Panc1 (cell line): ENCODE results near the gene SLC43A2. TPM values are rescaled to one million over a fixed set of nuclear protein-coding genes. Genes with fewer than 3 reads are reported as not detected.

Experiments
- ATAC-seq: fragments of 200-7000 bp; cut with Tn5 transposase; 2 replicates; pipeline ENCODE4 v1.9.1; 2020; ENCODE audit warnings: mild to moderate bottlenecking, moderate library complexity
- BruUV-seq: library from RNA; stranded (reverse); fragments of 400-500 nt; replicated peaks from 2 replicates; lab custom pipeline; 2021; lab: Mats Ljungman, UMichigan
- CTCF ChIA-PET: fragments of 300-600 bp; sonication (Branson Sonifier 250); formaldehyde crosslinking; loops from one replicate; lab custom pipeline; 2022; ENCODE audit warnings: antibody characterized with exemption; lab: Charles Lee
- POLR2A ChIA-PET: fragments of 300-600 bp; sonication (Branson Sonifier 250); formaldehyde crosslinking; loops from one replicate; lab custom pipeline; 2022; ENCODE audit warnings: antibody characterized with exemption; lab: Charles Lee
- DNase-seq: peaks from one replicate; pipeline ENCODE4 v3.0.0-alpha.2; 2010; ENCODE audit warnings: low read depth, low spot score
- H3K27ac ChIP-seq: 2 replicates; pipeline ENCODE4 v1.5.1; 2011; ENCODE audit warnings: mild to moderate bottlenecking, low read length, inconsistent platforms
- H3K27me3 ChIP-seq: fragments of 200-500 bp; sonication (Bioruptor generic); 2 replicates; pipeline ENCODE4 v1.6.0; 2014; ENCODE audit warnings: low read length, inconsistent platforms; ENCODE audit not compliant: control insufficient read depth, insufficient read depth
- H3K36me3 ChIP-seq: fragments of 200-500 bp; sonication (Bioruptor generic); 2 replicates; pipeline ENCODE4 v1.5.1; 2014; ENCODE audit warnings: inconsistent platforms, mild to moderate bottlenecking, low read length, moderate library complexity; ENCODE audit not compliant: control insufficient read depth, insufficient read depth
- H3K4me1 ChIP-seq: 2 replicates; pipeline ENCODE4 v1.5.1; 2011; ENCODE audit warnings: inconsistent platforms, mild to moderate bottlenecking, low read length, moderate library complexity; ENCODE audit not compliant: control insufficient read depth, insufficient read depth
- H3K4me3 ChIP-seq, 2 experiments: 2 replicates each; pipeline ENCODE4 v1.5.1; 2011 to 2012; ENCODE audit warnings: low read depth in 2 of 2, low read length in 2 of 2, mild to moderate bottlenecking in 2 of 2, inconsistent platforms in 1 of 2, moderate library complexity in 1 of 2
- H3K9me3 ChIP-seq: fragments of 200-500 bp; sonication (Bioruptor generic); 2 replicates; pipeline ENCODE4 v1.5.1; 2014; ENCODE audit warnings: low read depth, mild to moderate bottlenecking, inconsistent platforms, low read length, moderate library complexity; ENCODE audit not compliant: control insufficient read depth, insufficient read depth
- POLR2AphosphoS5 ChIP-seq: IDR thresholded peaks from 2 replicates; pipeline ENCODE4 v1.6.1; 2012; ENCODE audit warnings: mild to moderate bottlenecking, low read depth, low read length, moderate library complexity
- SIN3A ChIP-seq: IDR thresholded peaks from 2 replicates; pipeline ENCODE4 v1.6.1; 2012; ENCODE audit warnings: low read depth, mild to moderate bottlenecking, low read length, moderate library complexity, borderline replicate concordance; ENCODE audit not compliant: insufficient read depth
- TCF7L2 ChIP-seq: IDR thresholded peaks from 2 replicates; pipeline ENCODE4 v1.6.1; 2011; ENCODE audit warnings: mild to moderate bottlenecking, low read depth, low read length, inconsistent platforms
- in situ Hi-C: cut with HindIII; loops from 2 replicates; pipeline ENCODE4 v1.10.0; 2016; ENCODE audit warnings: low sequenced_read_pairs, low pct_unique_long_range_greater_than_20kb
- intact Hi-C: fragments of 100-400 bp; cut with micrococcal nuclease; formaldehyde crosslinking; loops from one replicate; pipeline ENCODE4 v1.10.0; 2022; ENCODE audit not compliant: unreplicated experiment
- total RNA-seq: library from RNA; stranded (reverse); gene quantifications from one replicate; pipeline ENCODE4 v1.2.1, GENCODE V29; 2021; ENCODE audit not compliant: unreplicated experiment
- TF ChIP-seq, protein P1 (sequence below), 2 experiments: IDR thresholded peaks; 2 replicates each; pipeline ENCODE4 v1.6.1; 2011 to 2012; ENCODE audit warnings: low read depth in 2 of 2, control low read depth in 1 of 2, low read length in 1 of 2, mild to moderate bottlenecking in 1 of 2, moderate library complexity in 1 of 2; ENCODE audit not compliant: insufficient read depth in 1 of 2
- TF ChIP-seq, protein P2 (sequence below): fragments of 450-650 bp; IDR thresholded peaks from 2 replicates; pipeline ENCODE4 v1.5.1; 2017; ENCODE audit warnings: mild to moderate bottlenecking

SLC43A2 gene
- total RNA-seq, 1 experiment from 2014 or later = 23.3 TPM

DNA sequence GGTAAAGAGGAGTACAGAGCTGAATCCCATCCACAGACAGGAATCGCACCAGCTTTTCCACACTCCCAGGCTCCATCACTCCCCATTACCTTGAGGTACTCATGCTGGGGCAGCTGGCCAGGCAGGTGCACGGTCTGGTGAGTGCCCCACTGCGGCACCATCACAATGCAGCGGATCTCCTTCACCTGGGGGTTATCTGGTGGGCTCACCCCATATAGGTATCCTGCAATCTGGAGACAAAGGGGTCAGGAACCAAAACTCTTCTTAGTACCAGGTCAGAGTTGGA, 22.9 kb upstream of the SLC43A2 start:
- peaks cover 5% of the 10 kb centered on the region for H3K36me3 ChIP-seq

DNA sequence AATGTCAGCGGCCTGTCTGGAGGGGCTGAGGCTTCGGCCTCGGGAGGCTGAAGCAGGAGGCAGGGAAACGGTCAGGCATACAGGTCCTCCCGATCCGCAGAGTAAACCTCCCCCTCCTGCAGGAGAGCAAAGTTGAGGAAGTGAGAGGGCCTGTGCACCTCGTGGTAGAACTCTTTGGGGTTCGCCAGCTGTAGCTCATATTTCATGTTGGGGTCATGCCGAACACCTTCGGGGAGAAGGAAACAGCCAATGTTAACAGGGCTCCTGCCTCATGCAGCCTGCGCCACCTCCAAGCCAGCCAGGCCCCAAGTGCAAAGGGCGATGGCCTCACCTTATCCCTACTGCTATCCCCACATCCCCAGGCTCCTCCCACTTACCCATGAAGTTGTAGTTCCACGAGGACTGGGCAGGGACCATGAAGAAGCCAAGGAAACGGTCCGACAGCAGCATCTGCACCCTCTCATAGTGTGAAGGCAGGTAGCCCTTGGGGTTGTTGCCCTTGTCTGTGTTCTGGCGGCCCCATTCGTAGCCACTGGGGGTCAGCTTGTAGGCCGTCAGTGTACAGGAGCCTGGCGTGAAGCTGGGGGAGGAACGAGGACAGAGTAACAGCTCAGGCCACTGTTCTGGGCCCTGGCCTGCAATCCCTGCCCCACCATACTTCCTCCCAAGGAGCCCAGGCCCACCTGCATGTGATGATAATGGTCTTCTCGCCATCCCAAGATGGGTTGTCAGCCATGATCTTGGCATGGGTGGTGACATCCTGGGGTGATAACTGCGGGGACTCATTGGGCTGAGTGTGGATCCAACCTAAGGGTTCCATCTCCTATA, 22.3 kb upstream of the SLC43A2 start:
- in situ Hi-C loops (no loop called here), intact Hi-C loops (no loop called here)
- Histone ChIP-seq H3K36me3 (peaks cover 2% of the 10 kb centered on the region), H3K27me3 (no peaks in the 10 kb centered on the region), H3K4me1 (peaks cover 17% of the 10 kb centered on the region), H3K4me3 (no peak overlapping the region), H3K9me3 (no peaks in the 10 kb centered on the region), H3K27ac (peak overlapping the region; percentile 75)
- DNase-seq (no peak), ATAC-seq (no peak)
- CTCF ChIA-PET = interaction anchor here (0.7 kb wide), 2 partner anchors 18 to 62 kb away, joined by 3 to 5 read pairs; no protein-coding TSS in a partner anchor
- TF ChIP-seq TCF7L2 (no peak), POLR2AphosphoS5 (0 out of 2 replicates have a peak, but pooled peaks have one; percentile 42)
- BruUV-seq = TSS peak; percentile 73
- POLR2A ChIA-PET = interaction anchor here (0.6 to 0.9 kb wide), 2 partner anchors 12 to 84 kb away, joined by 3 to 4 read pairs; no protein-coding TSS in a partner anchor

More for the DNA sequence above, 22.9 kb upstream of the SLC43A2 start:
- DNase-seq (no peak), ATAC-seq (no peak)
- intact Hi-C loops (no loop called here), in situ Hi-C loops (no loop called here)
- POLR2A ChIA-PET = interaction anchor here (0.9 kb wide), 1 partner anchor 11 kb away, joined by 3 read pairs; no protein-coding TSS in a partner anchor
- Histone ChIP-seq H3K27ac (no peak overlapping the region), H3K4me3 (no peak overlapping the region), H3K27me3 (no peaks in the 10 kb centered on the region), H3K4me1 (peaks cover 17% of the 10 kb centered on the region), H3K9me3 (no peaks in the 10 kb centered on the region)
- CTCF ChIA-PET = no interaction called here
- BruUV-seq = no TSS peak
- TF ChIP-seq TCF7L2 (no peak), SIN3A (no peak), POLR2AphosphoS5 (no peak)
- TF ChIP-seq, protein P1, sequence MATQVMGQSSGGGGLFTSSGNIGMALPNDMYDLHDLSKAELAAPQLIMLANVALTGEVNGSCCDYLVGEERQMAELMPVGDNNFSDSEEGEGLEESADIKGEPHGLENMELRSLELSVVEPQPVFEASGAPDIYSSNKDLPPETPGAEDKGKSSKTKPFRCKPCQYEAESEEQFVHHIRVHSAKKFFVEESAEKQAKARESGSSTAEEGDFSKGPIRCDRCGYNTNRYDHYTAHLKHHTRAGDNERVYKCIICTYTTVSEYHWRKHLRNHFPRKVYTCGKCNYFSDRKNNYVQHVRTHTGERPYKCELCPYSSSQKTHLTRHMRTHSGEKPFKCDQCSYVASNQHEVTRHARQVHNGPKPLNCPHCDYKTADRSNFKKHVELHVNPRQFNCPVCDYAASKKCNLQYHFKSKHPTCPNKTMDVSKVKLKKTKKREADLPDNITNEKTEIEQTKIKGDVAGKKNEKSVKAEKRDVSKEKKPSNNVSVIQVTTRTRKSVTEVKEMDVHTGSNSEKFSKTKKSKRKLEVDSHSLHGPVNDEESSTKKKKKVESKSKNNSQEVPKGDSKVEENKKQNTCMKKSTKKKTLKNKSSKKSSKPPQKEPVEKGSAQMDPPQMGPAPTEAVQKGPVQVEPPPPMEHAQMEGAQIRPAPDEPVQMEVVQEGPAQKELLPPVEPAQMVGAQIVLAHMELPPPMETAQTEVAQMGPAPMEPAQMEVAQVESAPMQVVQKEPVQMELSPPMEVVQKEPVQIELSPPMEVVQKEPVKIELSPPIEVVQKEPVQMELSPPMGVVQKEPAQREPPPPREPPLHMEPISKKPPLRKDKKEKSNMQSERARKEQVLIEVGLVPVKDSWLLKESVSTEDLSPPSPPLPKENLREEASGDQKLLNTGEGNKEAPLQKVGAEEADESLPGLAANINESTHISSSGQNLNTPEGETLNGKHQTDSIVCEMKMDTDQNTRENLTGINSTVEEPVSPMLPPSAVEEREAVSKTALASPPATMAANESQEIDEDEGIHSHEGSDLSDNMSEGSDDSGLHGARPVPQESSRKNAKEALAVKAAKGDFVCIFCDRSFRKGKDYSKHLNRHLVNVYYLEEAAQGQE (IDR thresholded peaks at IDR 0.05; ENCODE audit: insufficient read depth in 1 of 2, low read depth in 2 of 2, low read length in 1 of 2) = no peak
- TF ChIP-seq, protein P2, sequence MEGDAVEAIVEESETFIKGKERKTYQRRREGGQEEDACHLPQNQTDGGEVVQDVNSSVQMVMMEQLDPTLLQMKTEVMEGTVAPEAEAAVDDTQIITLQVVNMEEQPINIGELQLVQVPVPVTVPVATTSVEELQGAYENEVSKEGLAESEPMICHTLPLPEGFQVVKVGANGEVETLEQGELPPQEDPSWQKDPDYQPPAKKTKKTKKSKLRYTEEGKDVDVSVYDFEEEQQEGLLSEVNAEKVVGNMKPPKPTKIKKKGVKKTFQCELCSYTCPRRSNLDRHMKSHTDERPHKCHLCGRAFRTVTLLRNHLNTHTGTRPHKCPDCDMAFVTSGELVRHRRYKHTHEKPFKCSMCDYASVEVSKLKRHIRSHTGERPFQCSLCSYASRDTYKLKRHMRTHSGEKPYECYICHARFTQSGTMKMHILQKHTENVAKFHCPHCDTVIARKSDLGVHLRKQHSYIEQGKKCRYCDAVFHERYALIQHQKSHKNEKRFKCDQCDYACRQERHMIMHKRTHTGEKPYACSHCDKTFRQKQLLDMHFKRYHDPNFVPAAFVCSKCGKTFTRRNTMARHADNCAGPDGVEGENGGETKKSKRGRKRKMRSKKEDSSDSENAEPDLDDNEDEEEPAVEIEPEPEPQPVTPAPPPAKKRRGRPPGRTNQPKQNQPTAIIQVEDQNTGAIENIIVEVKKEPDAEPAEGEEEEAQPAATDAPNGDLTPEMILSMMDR = no peak
